Common myeloid progenitor, CD34-positive (primary cell): ENCODE data around the gene OR11L1.

Experiments
- CTCF ChIA-PET: fragments of 350-600 bp; sonication (Branson Sonifier 250); formaldehyde crosslinking; loops from one replicate; lab custom pipeline; 2021; ENCODE audit warnings: antibody characterized with exemption; lab: Charles Lee
- POLR2A ChIA-PET: fragments of 350-600 bp; sonication (Branson Sonifier 250); formaldehyde crosslinking; loops from one replicate; lab custom pipeline; 2021; ENCODE audit warnings: antibody characterized with exemption; lab: Charles Lee
- DNase-seq, 3 donors: peaks; one replicate each; pipeline versions ENCODE4 v3.0.0 to v3.0.0-alpha.2; 2013
- H3K27ac ChIP-seq, 2 experiments: 1 replicate in 1 of 2; 2 replicates in 1 of 2; pipeline ENCODE4 v1.7.0; 2013; ENCODE audit warnings: inconsistent platforms in 2 of 2, low read length in 2 of 2, mild to moderate bottlenecking in 2 of 2, low read depth in 1 of 2, moderate library complexity in 1 of 2; ENCODE audit not compliant: severe bottlenecking in 2 of 2, insufficient read depth in 1 of 2, poor library complexity in 1 of 2
- H3K27me3 ChIP-seq, 5 experiments: replicated peaks in 2 of 5; 1 replicate in 3 of 5; 2 replicates in 2 of 5; pipeline versions ENCODE4 v1.6.1 to v1.7.0; 2013; ENCODE audit warnings: low read length in 4 of 5, mild to moderate bottlenecking in 2 of 5, moderate library complexity in 2 of 5, inconsistent platforms in 1 of 5; ENCODE audit not compliant: insufficient read depth in 5 of 5, control insufficient read depth in 4 of 5
- H3K36me3 ChIP-seq, 4 experiments: 1 replicate in 2 of 4; 2 replicates in 2 of 4; pipeline versions ENCODE4 v1.6.1 to v1.7.0; 2013; ENCODE audit warnings: low read length in 3 of 4, control low read depth in 1 of 4, mild to moderate bottlenecking in 1 of 4; ENCODE audit not compliant: control insufficient read depth in 4 of 4, insufficient read depth in 4 of 4
- H3K4me1 ChIP-seq, 4 experiments: 1 replicate in 3 of 4; 2 replicates in 1 of 4; pipeline versions ENCODE4 v1.6.1 to v1.7.1; 2013; ENCODE audit warnings: low read length in 3 of 4, mild to moderate bottlenecking in 3 of 4, control low read depth in 1 of 4, inconsistent platforms in 1 of 4, moderate library complexity in 1 of 4; ENCODE audit not compliant: control insufficient read depth in 4 of 4, insufficient read depth in 4 of 4; ENCODE audit errors: control extremely low read depth in 1 of 4
- H3K4me3 ChIP-seq, 7 experiments: 1 replicate in 4 of 7; 2 replicates in 3 of 7; pipeline versions ENCODE4 v1.5.1 to v1.7.0; 2013; ENCODE audit warnings: mild to moderate bottlenecking in 7 of 7, low read length in 6 of 7, moderate library complexity in 6 of 7, inconsistent platforms in 2 of 7, low read depth in 2 of 7, control low read depth in 1 of 7; ENCODE audit not compliant: insufficient read depth in 4 of 7, control insufficient read depth in 1 of 7; ENCODE audit errors: extremely low read depth in 1 of 7
- H3K9me3 ChIP-seq, 5 experiments: 1 replicate in 4 of 5; 2 replicates in 1 of 5; pipeline versions ENCODE4 v1.6.1 to v1.7.1; 2013; ENCODE audit warnings: low read length in 4 of 5, mild to moderate bottlenecking in 2 of 5, inconsistent platforms in 1 of 5, low read depth in 1 of 5, moderate library complexity in 1 of 5; ENCODE audit not compliant: control insufficient read depth in 4 of 5, insufficient read depth in 2 of 5; ENCODE audit errors: control extremely low read depth in 1 of 5
- WGBS: methylation state at CpG from one replicate; pipeline ENCODE4 v1.1.5; 2013; ENCODE audit not compliant: insufficient coverage; 5-methylcytosine and 5-hydroxymethylcytosine counted together

The OR11L1 gene

DNA sequence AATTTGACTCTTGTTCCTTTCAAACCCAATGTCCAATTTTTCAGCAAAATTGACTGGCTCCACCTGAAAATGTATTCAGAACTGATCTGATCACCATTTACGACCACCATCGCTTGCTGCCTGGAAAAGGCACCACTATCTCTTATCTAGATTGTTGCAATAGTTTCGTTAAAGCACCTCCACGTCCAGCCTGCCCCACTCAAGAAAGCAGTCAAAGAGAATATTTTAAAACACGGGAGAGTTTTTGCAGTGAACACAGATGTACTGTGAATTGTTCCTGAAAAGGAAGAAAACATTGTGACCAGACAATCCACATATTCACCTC lies 4.0 kb upstream of the OR11L1 start:
- Histone ChIP-seq H3K4me3 (no peak overlapping the region), H3K36me3 (no peaks in the 10 kb centered on the region), H3K27me3 (no peaks in the 10 kb centered on the region), H3K4me1 (peaks cover 2 to 8% (median 7%) of the 10 kb centered on the region in 4 experiments), H3K27ac (no peak overlapping the region), H3K9me3 (no peaks in the 10 kb centered on the region)
- CTCF ChIA-PET = no interaction called here
- POLR2A ChIA-PET = no interaction called here
- WGBS = 97% methylated on average over 5 of the region's 5 CpGs
- no peak for DNase-seq

DNA sequence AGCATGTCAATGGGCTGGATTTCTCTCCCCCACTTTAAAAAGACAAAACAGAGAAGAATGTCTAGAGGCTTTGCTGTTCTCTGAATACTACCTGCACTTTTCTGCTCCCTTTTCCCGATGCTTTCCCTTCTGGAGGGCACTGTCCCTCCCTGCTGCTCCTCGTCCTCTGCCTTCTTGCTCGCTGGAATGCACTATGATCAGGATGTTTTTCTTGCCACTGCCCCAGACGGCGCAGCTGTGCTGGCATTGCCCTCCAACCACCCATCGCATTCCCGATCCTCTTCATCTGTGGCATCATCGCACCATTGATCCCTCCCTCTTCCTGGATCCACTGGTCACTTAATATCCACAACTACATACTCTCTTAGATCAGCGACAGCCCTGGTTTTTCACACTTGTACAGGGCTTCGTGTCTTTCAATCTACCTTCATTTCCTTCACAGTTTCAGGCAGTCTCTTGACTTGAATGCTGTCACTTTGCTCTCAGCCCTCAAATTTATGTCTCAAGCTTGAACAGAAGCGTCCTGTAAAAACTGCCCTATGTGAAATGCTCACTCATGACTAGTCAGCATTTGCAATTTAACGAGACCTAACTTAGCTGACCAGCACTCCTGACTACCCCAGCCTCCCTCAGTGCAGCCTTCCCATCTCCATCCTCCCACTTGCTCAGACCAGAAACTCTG lies 3.5 kb upstream of the OR11L1 start:
- no peak for DNase-seq
- no peak overlapping the region for H3K27ac ChIP-seq
- H3K36me3 ChIP-seq = no peaks in the 10 kb centered on the region
- CTCF ChIA-PET = no interaction called here
- WGBS = 87% methylated on average over 12 of the region's 12 CpGs
- no peaks in the 10 kb centered on the region for H3K27me3 ChIP-seq
- H3K4me3 ChIP-seq = no peak overlapping the region
- POLR2A ChIA-PET = no interaction called here
- H3K9me3 ChIP-seq = no peaks in the 10 kb centered on the region
- peaks cover 4 to 11% (median 11%) of the 10 kb centered on the region in 4 experiments for H3K4me1 ChIP-seq

DNA sequence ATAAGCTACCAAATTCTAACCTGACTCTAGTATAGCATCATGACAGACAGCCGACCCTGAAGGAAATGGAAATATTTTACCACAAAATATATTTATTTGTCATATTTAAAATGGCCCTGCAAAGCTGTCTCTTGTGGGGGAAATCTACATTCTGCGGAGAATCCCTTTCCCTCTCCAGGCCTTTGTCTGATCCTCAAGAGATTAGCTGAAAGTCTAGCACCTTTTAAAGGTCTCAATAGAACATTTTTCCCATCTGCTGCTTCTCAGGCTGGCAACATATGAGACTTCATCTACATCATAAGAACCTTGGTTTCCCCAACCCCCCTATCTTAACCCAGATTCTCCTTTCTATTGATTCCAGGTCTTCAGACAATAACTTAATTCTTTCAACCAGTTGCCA lies 1.7 kb upstream of the OR11L1 start:
- no peaks in the 10 kb centered on the region for H3K27me3 ChIP-seq
- 100% methylated on average over 1 of the region's 2 CpGs for WGBS
- no peak overlapping the region for H3K27ac ChIP-seq
- POLR2A ChIA-PET = interaction anchor here (1.1 kb wide), 1 partner anchor 14 kb away, joined by 3 read pairs; the partner anchor contains the start of gene TRIM58
- no peak for DNase-seq
- H3K4me1 ChIP-seq = peaks cover 4 to 11% (median 11%) of the 10 kb centered on the region in 4 experiments
- CTCF ChIA-PET = interaction anchor here (0.9 kb wide), 1 partner anchor 15 kb away, joined by 3 read pairs; no protein-coding TSS in a partner anchor
- H3K9me3 ChIP-seq = no peaks in the 10 kb centered on the region
- H3K4me3 ChIP-seq = no peak overlapping the region
- H3K36me3 ChIP-seq = no peaks in the 10 kb centered on the region

DNA sequence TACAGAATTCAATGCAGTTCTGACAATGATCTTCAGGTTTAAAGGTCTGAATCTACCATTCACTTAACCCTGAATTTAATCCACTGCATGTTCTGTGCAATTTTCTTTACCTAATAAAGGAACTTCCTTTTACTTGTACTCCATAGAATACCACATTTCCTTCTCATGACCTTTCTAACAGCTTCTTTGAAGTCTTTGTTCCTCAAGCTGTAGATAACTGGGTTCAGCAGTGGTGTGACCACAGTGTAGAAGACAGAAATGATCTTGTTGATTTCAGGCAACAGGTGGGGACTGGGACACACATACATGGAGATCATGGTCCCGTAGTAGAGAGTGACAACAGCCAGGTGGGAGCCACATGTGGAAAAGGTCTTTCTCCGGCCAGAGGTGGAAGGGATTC lies 878 bp downstream of the OR11L1 start:
- H3K27me3 ChIP-seq = no peaks in the 10 kb centered on the region
- H3K4me1 ChIP-seq = peaks cover 4 to 11% (median 11%) of the 10 kb centered on the region in 4 experiments
- 72% methylated on average over 2 of the region's 2 CpGs for WGBS
- ChIA-PET POLR2A (no interaction called here), CTCF (no interaction called here)
- H3K4me3 ChIP-seq = no peak overlapping the region
- H3K27ac ChIP-seq = no peak overlapping the region
- DNase-seq = peak in 2 of 3 donors; percentile 61 to 86
- H3K9me3 ChIP-seq = no peaks in the 10 kb centered on the region
- H3K36me3 ChIP-seq = no peaks in the 10 kb centered on the region

DNA sequence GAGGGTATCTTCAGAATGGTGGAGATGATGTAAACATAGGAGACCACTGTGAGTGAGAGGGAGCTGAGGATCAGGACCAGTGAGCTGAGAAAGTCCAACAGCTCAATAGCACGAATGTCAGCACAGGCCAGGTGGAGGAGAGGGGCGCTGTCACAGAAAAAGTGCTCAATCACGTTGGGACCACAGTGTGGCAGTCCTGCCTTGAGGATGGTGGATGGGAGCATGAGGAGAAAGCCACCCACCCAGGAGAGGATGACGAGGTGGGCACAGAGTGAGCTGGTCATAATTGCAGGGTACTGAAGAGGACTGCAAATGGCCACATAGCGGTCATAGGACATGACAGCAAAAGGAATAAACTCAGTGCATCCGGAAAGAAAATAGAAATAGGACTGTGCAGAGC lies 8.1 kb downstream of the OR11L1 start:
- no peaks in the 10 kb centered on the region for H3K9me3 ChIP-seq
- H3K27ac ChIP-seq = no peak overlapping the region
- no peaks in the 10 kb centered on the region for H3K27me3 ChIP-seq
- no peak for DNase-seq
- 96% methylated on average over 6 of the region's 6 CpGs for WGBS
- no peaks in the 10 kb centered on the region for H3K36me3 ChIP-seq
- H3K4me1 ChIP-seq = no peaks in the 10 kb centered on the region
- ChIA-PET POLR2A (no interaction called here), CTCF (no interaction called here)
- no peak overlapping the region for H3K4me3 ChIP-seq

DNA sequence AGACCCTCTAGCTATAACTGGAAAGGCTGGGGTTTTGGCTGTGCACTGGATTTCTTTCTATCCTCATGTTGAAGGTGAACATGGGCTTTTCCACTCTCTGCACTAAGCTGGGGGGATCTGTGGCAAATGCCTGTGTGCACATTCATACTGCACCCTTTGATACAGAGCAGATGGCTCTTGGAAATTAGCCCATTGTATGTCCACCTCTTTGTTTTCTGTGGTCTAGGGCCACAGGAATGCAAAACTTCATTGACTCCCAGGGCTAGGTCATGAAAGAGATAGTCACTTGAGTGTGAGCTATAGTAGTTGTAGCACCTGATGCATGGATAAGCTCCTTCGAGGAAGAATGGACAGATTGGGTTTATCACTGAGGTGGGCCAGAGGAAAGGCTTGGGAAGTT lies 12.0 kb downstream of the OR11L1 start:
- ChIA-PET POLR2A (no interaction called here), CTCF (no interaction called here)
- no peaks in the 10 kb centered on the region for H3K4me1 ChIP-seq
- no peaks in the 10 kb centered on the region for H3K9me3 ChIP-seq
- no peak for DNase-seq
- H3K27me3 ChIP-seq = no peaks in the 10 kb centered on the region
- H3K4me3 ChIP-seq = no peak overlapping the region
- no peaks in the 10 kb centered on the region for H3K36me3 ChIP-seq
- WGBS = 71% methylated on average over 1 of the region's 1 CpG
- H3K27ac ChIP-seq = no peak overlapping the region

DNA sequence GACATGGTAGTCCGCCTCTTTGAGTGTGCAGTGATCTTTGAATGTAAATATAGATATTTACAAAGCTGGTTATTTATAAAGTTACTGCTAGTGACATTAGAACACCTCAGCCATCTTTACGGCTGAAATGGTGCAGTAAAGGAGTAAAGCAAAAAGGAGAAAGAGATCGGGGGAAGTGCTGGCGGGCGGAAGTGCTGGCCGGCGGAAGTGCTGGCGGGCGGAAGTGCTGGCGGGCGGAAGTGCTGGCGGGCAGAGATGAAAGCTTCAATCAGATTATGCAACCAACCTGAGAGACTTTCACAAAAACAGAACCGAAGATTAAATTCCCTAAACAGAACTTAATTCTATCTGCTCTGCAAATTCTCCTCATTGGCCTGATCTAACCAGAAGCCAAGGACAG lies 16.3 kb downstream of the OR11L1 start:
- Histone ChIP-seq H3K27me3 (no peaks in the 10 kb centered on the region), H3K27ac (no peak overlapping the region), H3K36me3 (no peaks in the 10 kb centered on the region), H3K9me3 (no peaks in the 10 kb centered on the region), H3K4me3 (no peak overlapping the region), H3K4me1 (no peaks in the 10 kb centered on the region)
- ChIA-PET CTCF (no interaction called here), POLR2A (no interaction called here)
- peak in 1 of 3 donors; percentile 5 for DNase-seq
- 76% methylated on average over 6 of the region's 13 CpGs for WGBS
